DOHH2 (cell line): ENCODE results near the gene PGA4.

Experiments used
- CTCF ChIP-seq: fragments of 200-600 bp; sonication (generic); IDR thresholded peaks from one replicate; pipeline ENCODE4 v1.5.1; 2014; ENCODE audit warnings: antibody characterized with exemption, mild to moderate bottlenecking, low read depth, low read length; ENCODE audit not compliant: poor library complexity, severe bottlenecking
- EZH2phosphoT487 ChIP-seq: fragments of 200-600 bp; sonication (generic); IDR thresholded peaks from 2 replicates; pipeline ENCODE4 v1.6.1; 2017; ENCODE audit warnings: borderline replicate concordance, mild to moderate bottlenecking, antibody characterized with exemption, low read length, moderate library complexity, mixed read lengths

GRCh38 chr11:61280883-61281580 lies 58.9 kb downstream of the PGA4 start:
- TF ChIP-seq CTCF, result no peak
- TF ChIP-seq EZH2phosphoT487, result no peak
